Measurements from ENCODE around the gene ARAP3.

DNA sequence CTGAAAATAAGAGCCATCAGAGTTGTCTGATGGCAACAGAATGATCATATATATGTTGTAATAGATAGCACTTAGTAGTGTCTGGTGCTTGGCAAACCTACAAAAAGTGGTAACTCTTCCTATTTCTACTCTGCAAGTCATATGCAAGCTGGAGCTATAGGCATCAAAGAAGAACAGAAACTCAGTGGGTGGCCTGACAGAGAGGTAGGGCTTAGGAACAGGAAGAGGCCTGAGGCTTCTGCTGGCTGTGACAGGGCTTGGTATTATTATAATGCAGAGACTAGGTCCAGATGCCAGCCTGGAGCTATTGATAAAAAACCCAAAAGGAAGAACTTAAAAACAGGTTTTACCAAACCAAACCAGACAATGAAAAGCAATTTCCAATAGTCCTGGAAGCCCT is 58.8 kb downstream of the ARAP3 start:
- TF ChIP-seq POLR2A (IDR thresholded peaks at IDR 0.05): no peak
- TF ChIP-seq, protein P1, sequence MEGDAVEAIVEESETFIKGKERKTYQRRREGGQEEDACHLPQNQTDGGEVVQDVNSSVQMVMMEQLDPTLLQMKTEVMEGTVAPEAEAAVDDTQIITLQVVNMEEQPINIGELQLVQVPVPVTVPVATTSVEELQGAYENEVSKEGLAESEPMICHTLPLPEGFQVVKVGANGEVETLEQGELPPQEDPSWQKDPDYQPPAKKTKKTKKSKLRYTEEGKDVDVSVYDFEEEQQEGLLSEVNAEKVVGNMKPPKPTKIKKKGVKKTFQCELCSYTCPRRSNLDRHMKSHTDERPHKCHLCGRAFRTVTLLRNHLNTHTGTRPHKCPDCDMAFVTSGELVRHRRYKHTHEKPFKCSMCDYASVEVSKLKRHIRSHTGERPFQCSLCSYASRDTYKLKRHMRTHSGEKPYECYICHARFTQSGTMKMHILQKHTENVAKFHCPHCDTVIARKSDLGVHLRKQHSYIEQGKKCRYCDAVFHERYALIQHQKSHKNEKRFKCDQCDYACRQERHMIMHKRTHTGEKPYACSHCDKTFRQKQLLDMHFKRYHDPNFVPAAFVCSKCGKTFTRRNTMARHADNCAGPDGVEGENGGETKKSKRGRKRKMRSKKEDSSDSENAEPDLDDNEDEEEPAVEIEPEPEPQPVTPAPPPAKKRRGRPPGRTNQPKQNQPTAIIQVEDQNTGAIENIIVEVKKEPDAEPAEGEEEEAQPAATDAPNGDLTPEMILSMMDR (IDR thresholded peaks at IDR 0.05): no peak

Data from body of pancreas (tissue), 4 donors.